OCI-LY3 (cell line): ENCODE data around the gene ZRANB1.

Experiments used
- H2AFZ ChIP-seq: fragments of 200-600, 300-600 bp; shearing (Covaris generic); 2 replicates; pipeline ENCODE4 v1.6.0; 2014; ENCODE audit warnings: antibody characterized with exemption, low read depth, low read length
- H3K27ac ChIP-seq: fragments of 200-600, 300-600 bp; sonication (generic); 2 replicates; pipeline ENCODE4 v1.5.1; 2014; ENCODE audit warnings: mild to moderate bottlenecking, low read length, moderate library complexity, mixed read lengths
- H3K27me3 ChIP-seq: fragments of 200-600, 300-600 bp; sonication (generic); 2 replicates; pipeline ENCODE4 v1.6.1; 2014; ENCODE audit warnings: low read depth, low read length, mixed read lengths
- H3K36me3 ChIP-seq: fragments of 200-600, 300-600 bp; sonication (generic); replicated peaks from 2 replicates; pipeline ENCODE3; 2014; ENCODE audit warnings: low read depth, low read length, mixed read lengths
- H3K4me1 ChIP-seq: fragments of 300-600, 200-600 bp; sonication (generic); 2 replicates; pipeline ENCODE4 v1.6.1; 2014; ENCODE audit warnings: low read length, mixed read lengths
- H3K4me2 ChIP-seq: fragments of 200-600, 300-600 bp; sonication (generic); 2 replicates; pipeline ENCODE4 v1.6.1; 2014; ENCODE audit warnings: low read length, mixed read lengths
- H3K4me3 ChIP-seq: fragments of 300-600, 200-600 bp; sonication (generic); 2 replicates; pipeline ENCODE4 v1.5.1; 2014; ENCODE audit warnings: antibody characterized with exemption, mild to moderate bottlenecking, low read length, moderate library complexity
- H3K79me2 ChIP-seq: fragments of 300-600, 200-600 bp; shearing (Covaris generic); 2 replicates; pipeline ENCODE4 v1.6.1; 2014; ENCODE audit warnings: mild to moderate bottlenecking, low read length, mixed read lengths
- H3K9ac ChIP-seq: fragments of 300-600, 200-600 bp; shearing (Covaris generic); 2 replicates; pipeline ENCODE4 v1.6.0; 2014; ENCODE audit warnings: mild to moderate bottlenecking, low read length, moderate library complexity
- H3K9me3 ChIP-seq: fragments of 200-600, 300-600 bp; shearing (Covaris generic); 2 replicates; pipeline ENCODE4 v1.6.1; 2014; ENCODE audit warnings: low read length, mixed read lengths; ENCODE audit not compliant: insufficient read depth
- H4K20me1 ChIP-seq: fragments of 200-600, 300-600 bp; sonication (generic); 2 replicates; pipeline ENCODE4 v1.6.1; 2016; ENCODE audit warnings: low read length, mixed read lengths; ENCODE audit not compliant: insufficient read depth
- CTCF ChIP-seq: fragments of 200-600, 300-600 bp; sonication (generic); IDR thresholded peaks from 2 replicates; pipeline ENCODE4 v1.5.1; 2014; ENCODE audit warnings: antibody characterized with exemption, low read length, low read depth
- EZH2phosphoT487 ChIP-seq: fragments of 200-600 bp; shearing (Covaris generic); IDR thresholded peaks from 2 replicates; pipeline ENCODE4 v1.6.1; 2018; ENCODE audit warnings: antibody characterized with exemption, mixed run types, low read depth

Gene ZRANB1

GRCh38 chr10:125030567-125031197 lies 88.8 kb downstream of the ZRANB1 start:
- Histone ChIP-seq H3K36me3 (no peaks in the 10 kb centered on the region), H3K79me2 (no peaks in the 10 kb centered on the region)

GRCh38 chr10:125032474-125033020 lies 90.6 kb downstream of the ZRANB1 start:
- H3K4me1 ChIP-seq: no peaks in the 10 kb centered on the region
- no peak for TF ChIP-seq CTCF
- TF ChIP-seq EZH2phosphoT487: no peak
- no peaks in the 10 kb centered on the region for H3K9me3 ChIP-seq
- no peak overlapping the region for H3K4me3 ChIP-seq
- H3K36me3 ChIP-seq: no peaks in the 10 kb centered on the region
- no peaks in the 10 kb centered on the region for H4K20me1 ChIP-seq
- no peak overlapping the region for H3K27ac ChIP-seq
- H3K27me3 ChIP-seq: 0 out of 2 replicates have a peak, but pooled peaks cover 7% of the 10 kb centered on the region
- H3K79me2 ChIP-seq: no peaks in the 10 kb centered on the region
- no peak overlapping the region for H3K9ac ChIP-seq
- H3K4me2 ChIP-seq: no peak overlapping the region
- H2AFZ ChIP-seq: no peak overlapping the region

More at GRCh38 chr10:125030567-125031197, 88.8 kb downstream of the ZRANB1 start:
- TF ChIP-seq EZH2phosphoT487 (no peak), CTCF (no peak)
- Histone ChIP-seq H2AFZ (no peak overlapping the region), H3K9me3 (no peaks in the 10 kb centered on the region), H3K4me3 (no peak overlapping the region), H3K27me3 (no peaks in the 10 kb centered on the region), H3K9ac (no peak overlapping the region), H3K27ac (no peak overlapping the region), H3K4me1 (no peaks in the 10 kb centered on the region), H3K4me2 (no peak overlapping the region), H4K20me1 (no peaks in the 10 kb centered on the region; the same call in 1 of the 2 replicates)

- no peak overlapping the region for H3K4me3 ChIP-seq
- TF ChIP-seq EZH2phosphoT487 (no peak), CTCF (no peak)
- no peak overlapping the region for H3K4me2 ChIP-seq
- peaks cover 7% of the 10 kb centered on the region; the same call in 1 of the 2 replicates for H3K27me3 ChIP-seq
- no peaks in the 10 kb centered on the region for H3K79me2 ChIP-seq
- H3K9me3 ChIP-seq: no peaks in the 10 kb centered on the region
- H3K27ac ChIP-seq: no peak overlapping the region
- no peak overlapping the region for H3K9ac ChIP-seq
- no peaks in the 10 kb centered on the region for H4K20me1 ChIP-seq
- no peak overlapping the region for H2AFZ ChIP-seq
- H3K36me3 ChIP-seq: no peaks in the 10 kb centered on the region
- no peaks in the 10 kb centered on the region for H3K4me1 ChIP-seq
Observed at GRCh38 chr10:125033146-125033924, 91.4 kb downstream of the ZRANB1 start.

GRCh38 chr10:125034675-125035074 lies 92.8 kb downstream of the ZRANB1 start:
- TF ChIP-seq EZH2phosphoT487 (no peak), CTCF (no peak)
- no peak overlapping the region for H2AFZ ChIP-seq
- H3K27me3 ChIP-seq: peaks cover 7% of the 10 kb centered on the region; the same call in 1 of the 2 replicates
- H3K4me3 ChIP-seq: no peak overlapping the region
- H3K4me2 ChIP-seq: no peak overlapping the region
- no peak overlapping the region for H3K27ac ChIP-seq
- H3K9ac ChIP-seq: no peak overlapping the region
- no peaks in the 10 kb centered on the region for H3K4me1 ChIP-seq
- H3K9me3 ChIP-seq: no peaks in the 10 kb centered on the region
- H4K20me1 ChIP-seq: no peaks in the 10 kb centered on the region
- H3K79me2 ChIP-seq: no peaks in the 10 kb centered on the region
- H3K36me3 ChIP-seq: no peaks in the 10 kb centered on the region
